H9 (cell line): ENCODE results near the gene COX5A. TPM values are rescaled to one million over a fixed set of nuclear protein-coding genes. Genes with fewer than 3 reads are reported as not detected.

Experiments
- DNase-seq: peaks from one replicate; pipeline ENCODE4 v3.0.0-alpha.2; 2017
- H2AFZ ChIP-seq: one replicate; pipeline ENCODE4 v1.6.1; 2013; ENCODE audit warnings: mild to moderate bottlenecking, low read length, control low read depth, moderate library complexity
- H2AK5ac ChIP-seq: 2 replicates; pipeline ENCODE4 v1.6.1; 2013; ENCODE audit warnings: low read length, control low read depth, mixed read lengths; ENCODE audit not compliant: insufficient read length
- H2BK120ac ChIP-seq: one replicate; pipeline ENCODE4 v1.6.1; 2013; ENCODE audit warnings: low read depth, mild to moderate bottlenecking, low read length, control low read depth, inconsistent platforms; ENCODE audit not compliant: poor library complexity, severe bottlenecking
- H2BK12ac ChIP-seq: 2 replicates; pipeline ENCODE4 v1.6.1; 2013; ENCODE audit warnings: low read length, control low read depth, mixed read lengths, low read depth; ENCODE audit not compliant: insufficient read length
- H2BK15ac ChIP-seq: 2 replicates; pipeline ENCODE4 v1.6.1; 2013; ENCODE audit warnings: low read depth, low read length, control low read depth
- H2BK20ac ChIP-seq: one replicate; pipeline ENCODE4 v1.6.1; 2013; ENCODE audit warnings: low read depth, mild to moderate bottlenecking, low read length, control low read depth, inconsistent platforms; ENCODE audit not compliant: poor library complexity, severe bottlenecking
- H2BK5ac ChIP-seq: 2 replicates; pipeline ENCODE4 v1.6.1; 2013; ENCODE audit warnings: low read length, control low read depth, mixed read lengths; ENCODE audit not compliant: insufficient read length
- H3K14ac ChIP-seq: 2 replicates; pipeline ENCODE4 v1.6.1; 2013; ENCODE audit warnings: low read length, control low read depth; ENCODE audit not compliant: insufficient read depth
- H3K18ac ChIP-seq: 2 replicates; pipeline ENCODE4 v1.6.1; 2013; ENCODE audit warnings: low read depth, mild to moderate bottlenecking, mixed read lengths, low read length, control low read depth; ENCODE audit not compliant: insufficient read length
- H3K23ac ChIP-seq: 2 replicates; pipeline ENCODE4 v1.6.1; 2013; ENCODE audit warnings: low read length, control low read depth, mixed read lengths, low read depth; ENCODE audit not compliant: insufficient read length
- H3K23me2 ChIP-seq: 2 replicates; pipeline ENCODE4 v1.6.1; 2013; ENCODE audit warnings: low read depth, mild to moderate bottlenecking, mixed read lengths, low read length, control low read depth; ENCODE audit not compliant: insufficient read length, poor library complexity, severe bottlenecking
- H3K27ac ChIP-seq: 2 replicates; pipeline ENCODE4 v1.5.1; 2013; ENCODE audit warnings: low read length, control low read depth, mixed read lengths, low read depth; ENCODE audit not compliant: insufficient read length
- H3K27me3 ChIP-seq: 2 replicates; pipeline ENCODE4 v1.6.1; 2013; ENCODE audit warnings: low read length, control low read depth, inconsistent platforms; ENCODE audit not compliant: insufficient read depth
- H3K4ac ChIP-seq: 2 replicates; pipeline ENCODE4 v1.6.1; 2013; ENCODE audit warnings: low read depth, mild to moderate bottlenecking, control low read depth, inconsistent platforms, low read length, moderate library complexity
- H3K4me1 ChIP-seq: 2 replicates; pipeline ENCODE4 v1.6.1; 2013; ENCODE audit warnings: low read length, control low read depth, inconsistent platforms; ENCODE audit not compliant: insufficient read depth
- H3K4me2 ChIP-seq: 2 replicates; pipeline ENCODE4 v1.6.1; 2013; ENCODE audit warnings: low read length, control low read depth, mixed read lengths; ENCODE audit not compliant: insufficient read length, insufficient read depth
- H3K56ac ChIP-seq: 2 replicates; pipeline ENCODE4 v1.6.1; 2013; ENCODE audit warnings: low read depth, mild to moderate bottlenecking, mixed read lengths, low read length, control low read depth; ENCODE audit not compliant: insufficient read length
- H3K79me1 ChIP-seq: 2 replicates; pipeline ENCODE4 v1.6.1; 2013; ENCODE audit warnings: low read depth, mild to moderate bottlenecking, moderate library complexity, low read length, control low read depth, inconsistent platforms; ENCODE audit not compliant: insufficient read depth, poor library complexity, severe bottlenecking
- H3K79me2 ChIP-seq: 2 replicates; pipeline ENCODE4 v1.6.1; 2013; ENCODE audit warnings: low read length, control low read depth, inconsistent platforms; ENCODE audit not compliant: insufficient read depth
- H3K9ac ChIP-seq: 2 replicates; pipeline ENCODE4 v1.6.1; 2013; ENCODE audit warnings: low read length, control low read depth, mixed read lengths; ENCODE audit not compliant: insufficient read length; ENCODE audit errors: extremely low read depth
- H3K9me3 ChIP-seq: one replicate; pipeline ENCODE4 v1.6.1; 2013; ENCODE audit warnings: low read depth, low read length, inconsistent platforms; ENCODE audit not compliant: control insufficient read depth
- H3T11ph ChIP-seq: one replicate; pipeline ENCODE4 v1.6.1; 2013; ENCODE audit warnings: mild to moderate bottlenecking, low read length, control low read depth, inconsistent platforms
- H4K20me1 ChIP-seq: one replicate; pipeline ENCODE4 v1.6.1; 2013; ENCODE audit not compliant: control insufficient read depth, insufficient read length, insufficient read depth
- H4K5ac ChIP-seq: 2 replicates; pipeline ENCODE4 v1.6.1; 2013; ENCODE audit warnings: low read depth, mild to moderate bottlenecking, mixed read lengths, low read length, control low read depth; ENCODE audit not compliant: insufficient read length
- H4K8ac ChIP-seq: replicated peaks from 2 replicates; pipeline ENCODE4 v1.6.1; 2013; ENCODE audit warnings: low read length, control low read depth, mixed read lengths, low read depth; ENCODE audit not compliant: insufficient read length
- H4K91ac ChIP-seq: 2 replicates; pipeline ENCODE4 v1.6.1; 2013; ENCODE audit warnings: low read depth, mild to moderate bottlenecking, moderate library complexity, mixed read lengths, low read length, control low read depth; ENCODE audit not compliant: insufficient read length
- H3K27ac Mint-ChIP-seq, 3 experiments: 2 replicates in 2 of 3; 3 replicates in 1 of 3; pipeline ENCODE4 v1.8.0; 2020 to 2021; ENCODE audit warnings: mixed read lengths in 3 of 3, mild to moderate bottlenecking in 1 of 3, moderate library complexity in 1 of 3
- H3K27me3 Mint-ChIP-seq: 2 replicates; pipeline ENCODE4 v1.8.0; 2021; ENCODE audit warnings: low read depth, mild to moderate bottlenecking, moderate library complexity, mixed read lengths
- H3K36me3 Mint-ChIP-seq, 3 experiments: 2 replicates in 2 of 3; 3 replicates in 1 of 3; pipeline ENCODE4 v1.8.0; 2020 to 2021; ENCODE audit warnings: low read depth in 3 of 3, mixed read lengths in 3 of 3; ENCODE audit not compliant: insufficient read depth in 1 of 3
- H3K4me1 Mint-ChIP-seq, 2 experiments: 2 replicates each; pipeline ENCODE4 v1.8.0; 2020; ENCODE audit warnings: mixed read lengths in 2 of 2
- H3K4me3 Mint-ChIP-seq, 2 experiments: 2 replicates in 1 of 2; 3 replicates in 1 of 2; pipeline ENCODE4 v1.8.0; 2020 to 2021; ENCODE audit warnings: mild to moderate bottlenecking in 2 of 2, mixed read lengths in 2 of 2, moderate library complexity in 1 of 2
- H3K9me3 Mint-ChIP-seq, 2 experiments: 2 replicates in 1 of 2; 3 replicates in 1 of 2; pipeline ENCODE4 v1.8.0; 2020; ENCODE audit warnings: mild to moderate bottlenecking in 2 of 2, mixed read lengths in 2 of 2, moderate library complexity in 1 of 2
- WGBS: extraction: QIAGEN DNeasy Blood & Tissue Kit; methylation state at CpG from one replicate; pipeline ENCODE4 v1.1.7; 2013; ENCODE audit warnings: missing lambda C conversion rate, low lambda C conversion rate, mixed read lengths; ENCODE audit not compliant: insufficient read length; ENCODE audit errors: extremely low coverage; 5-methylcytosine and 5-hydroxymethylcytosine counted together
- total RNA-seq: library from RNA; stranded (reverse); gene quantifications from 2 replicates; pipeline ENCODE4 v1.2.1, GENCODE V29; 2021
- TF ChIP-seq, protein P1 (sequence below): fragments of 200-600 bp; sonication (generic); conservative IDR thresholded peaks from 3 replicates; pipeline ENCODE4 v1.8.0; 2021; ENCODE audit warnings: antibody characterized with exemption, mild to moderate bottlenecking

Gene COX5A
- total RNA-seq, 1 experiment from 2014 or later: 331 TPM

DNA sequence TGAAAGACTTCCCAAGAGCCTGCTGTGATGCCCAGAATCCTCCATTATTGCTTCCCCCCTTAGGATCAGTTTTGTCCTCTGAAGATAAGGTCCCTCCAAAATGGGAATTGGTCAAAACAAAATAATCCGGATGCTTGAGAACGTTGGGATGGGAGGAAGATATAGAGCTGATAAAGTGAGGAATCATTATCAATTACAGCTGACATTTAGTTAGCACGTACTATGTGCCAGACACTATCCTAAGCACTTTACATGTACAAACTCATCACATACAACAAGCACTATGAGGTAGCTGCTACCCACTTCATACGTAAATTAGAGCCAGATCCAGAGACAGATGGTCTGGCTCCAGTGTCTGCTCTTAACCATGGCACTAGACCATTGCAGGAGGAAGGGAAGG, 25.3 kb upstream of the COX5A start:
- WGBS: no CpG with 5 or more reads among the region's 4 CpGs
- no peaks in the 10 kb centered on the region for H3K79me1 ChIP-seq
- no peak overlapping the region for H2BK12ac ChIP-seq
- H2BK120ac ChIP-seq: no peak overlapping the region
- no peak overlapping the region for H2BK20ac ChIP-seq
- H3K9me3 ChIP-seq: no peaks in the 10 kb centered on the region
- H3K27me3 ChIP-seq: peaks cover 6% of the 10 kb centered on the region; the same call in 1 of the 2 replicates
- no peak for DNase-seq
- no peak overlapping the region for H3K56ac ChIP-seq
- no peak overlapping the region for H3K14ac ChIP-seq
- TF ChIP-seq, protein P1, sequence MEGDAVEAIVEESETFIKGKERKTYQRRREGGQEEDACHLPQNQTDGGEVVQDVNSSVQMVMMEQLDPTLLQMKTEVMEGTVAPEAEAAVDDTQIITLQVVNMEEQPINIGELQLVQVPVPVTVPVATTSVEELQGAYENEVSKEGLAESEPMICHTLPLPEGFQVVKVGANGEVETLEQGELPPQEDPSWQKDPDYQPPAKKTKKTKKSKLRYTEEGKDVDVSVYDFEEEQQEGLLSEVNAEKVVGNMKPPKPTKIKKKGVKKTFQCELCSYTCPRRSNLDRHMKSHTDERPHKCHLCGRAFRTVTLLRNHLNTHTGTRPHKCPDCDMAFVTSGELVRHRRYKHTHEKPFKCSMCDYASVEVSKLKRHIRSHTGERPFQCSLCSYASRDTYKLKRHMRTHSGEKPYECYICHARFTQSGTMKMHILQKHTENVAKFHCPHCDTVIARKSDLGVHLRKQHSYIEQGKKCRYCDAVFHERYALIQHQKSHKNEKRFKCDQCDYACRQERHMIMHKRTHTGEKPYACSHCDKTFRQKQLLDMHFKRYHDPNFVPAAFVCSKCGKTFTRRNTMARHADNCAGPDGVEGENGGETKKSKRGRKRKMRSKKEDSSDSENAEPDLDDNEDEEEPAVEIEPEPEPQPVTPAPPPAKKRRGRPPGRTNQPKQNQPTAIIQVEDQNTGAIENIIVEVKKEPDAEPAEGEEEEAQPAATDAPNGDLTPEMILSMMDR: no peak
- H3K79me2 ChIP-seq: no peaks in the 10 kb centered on the region
- no peak overlapping the region for H3K4ac ChIP-seq
- no peak overlapping the region for H2BK15ac ChIP-seq
- Mint-ChIP-seq H3K4me3 (no peak overlapping the region), H3K9me3 (no peaks in the 10 kb centered on the region), H3K27me3 (peaks cover 60% of the 10 kb centered on the region), H3K27ac (no peak overlapping the region), H3K4me1 (peaks cover 12 to 22% of the 10 kb centered on the region in 2 experiments), H3K36me3 (no peaks in the 10 kb centered on the region; a peak in 1 of 7 replicates)
- no peak overlapping the region for H3T11ph ChIP-seq
- H3K27ac ChIP-seq: no peak overlapping the region
- H2AK5ac ChIP-seq: no peak overlapping the region
- no peaks in the 10 kb centered on the region for H4K20me1 ChIP-seq
- H3K18ac ChIP-seq: no peak overlapping the region
- no peak overlapping the region for H3K9ac ChIP-seq
- no peak overlapping the region for H3K23ac ChIP-seq
- no peak overlapping the region for H4K5ac ChIP-seq
- no peaks in the 10 kb centered on the region for H3K4me1 ChIP-seq
- H4K8ac ChIP-seq: no peak overlapping the region
- H3K4me2 ChIP-seq: no peak overlapping the region
- no peak overlapping the region for H4K91ac ChIP-seq
- H2BK5ac ChIP-seq: no peak overlapping the region
- no peak overlapping the region for H2AFZ ChIP-seq
- H3K23me2 ChIP-seq: peaks cover 15% of the 10 kb centered on the region
